ENCODE data around the gene SMIM9.

The SMIM9 gene

GRCh38 chrX:154806837-154807501, 27.5 kb downstream of the SMIM9 start:
- Histone ChIP-seq H3K36me3 (ENCODE audit: control insufficient read depth, insufficient read depth, low read length) (no peaks in the 10 kb centered on the region), H3K4me1 (no peaks in the 10 kb centered on the region), H2AFZ (no peak overlapping the region), H3K27me3 (ENCODE audit: control insufficient read depth, insufficient read depth, low read length) (no peaks in the 10 kb centered on the region), H3K27ac (no peak overlapping the region), H3K4me3 (ENCODE audit: low read depth, low read length) (no peak overlapping the region), H3K9ac (no peak overlapping the region), H3K79me2 (no peaks in the 10 kb centered on the region), H3K9me3 (ENCODE audit: control insufficient read depth, low read length) (no peaks in the 10 kb centered on the region), H3K4me2 (ENCODE audit: low read length) (no peak overlapping the region)
- TF ChIP-seq CTCF (IDR thresholded peaks at IDR 0.05): no peak

GRCh38 chrX:154805696-154806091, 28.8 kb downstream of the SMIM9 start:
- H3K4me3 ChIP-seq (ENCODE audit: low read depth, low read length): peak overlapping the region; percentile 66
- H3K9me3 ChIP-seq (ENCODE audit: control insufficient read depth, low read length): no peaks in the 10 kb centered on the region
- no peaks in the 10 kb centered on the region for H3K4me1 ChIP-seq
- H3K27me3 ChIP-seq (ENCODE audit: control insufficient read depth, insufficient read depth, low read length): no peaks in the 10 kb centered on the region
- TF ChIP-seq CTCF (IDR thresholded peaks at IDR 0.05): no peak
- H3K9ac ChIP-seq: no peak overlapping the region
- H3K27ac ChIP-seq: peak overlapping the region; percentile 66
- peak overlapping the region; percentile 69 for H3K4me2 ChIP-seq (ENCODE audit: low read length)
- no peaks in the 10 kb centered on the region for H3K79me2 ChIP-seq
- H3K36me3 ChIP-seq (ENCODE audit: control insufficient read depth, insufficient read depth, low read length): no peaks in the 10 kb centered on the region
- H2AFZ ChIP-seq: peak overlapping the region; percentile 94

GRCh38 chrX:154804957-154805695, 29.3 kb downstream of the SMIM9 start, which contains the start of gene MPP1:
Gene MPP1 (minus strand): TSS chrX:154805485. CDS start chrX:154805373, 112 bp downstream.
- peak within 1 kb of the TSS; percentile 82 for H3K4me2 ChIP-seq (ENCODE audit: low read length)
- no peak within 1 kb of the TSS for H3K9ac ChIP-seq
- peak within 1 kb of the TSS; percentile 66 for H3K4me3 ChIP-seq (ENCODE audit: low read depth, low read length)
- no peaks in the 10 kb centered on the region for H3K36me3 ChIP-seq (ENCODE audit: control insufficient read depth, insufficient read depth, low read length)
- no peaks in the 10 kb centered on the region for H3K9me3 ChIP-seq (ENCODE audit: control insufficient read depth, low read length)
- peak within 1 kb of the TSS; percentile 94 for H2AFZ ChIP-seq
- H3K4me1 ChIP-seq: no peaks in the 10 kb centered on the region
- no peaks in the 10 kb centered on the region for H3K27me3 ChIP-seq (ENCODE audit: control insufficient read depth, insufficient read depth, low read length)
- no peak for TF ChIP-seq CTCF (IDR thresholded peaks at IDR 0.05)
- H3K27ac ChIP-seq: peak within 1 kb of the TSS; percentile 66
- H3K79me2 ChIP-seq: no peaks in the 10 kb centered on the region

GRCh38 chrX:154804261-154804956, 30.1 kb downstream of the SMIM9 start:
- no peak overlapping the region for H3K9ac ChIP-seq
- no peaks in the 10 kb centered on the region for H3K4me1 ChIP-seq
- H3K4me2 ChIP-seq (ENCODE audit: low read length): peak overlapping the region; percentile 82
- H2AFZ ChIP-seq: peak overlapping the region; percentile 94
- TF ChIP-seq CTCF (IDR thresholded peaks at IDR 0.05): no peak
- no peaks in the 10 kb centered on the region for H3K79me2 ChIP-seq
- no peaks in the 10 kb centered on the region for H3K36me3 ChIP-seq (ENCODE audit: control insufficient read depth, insufficient read depth, low read length)
- H3K27ac ChIP-seq: peak overlapping the region; percentile 65
- no peaks in the 10 kb centered on the region for H3K9me3 ChIP-seq (ENCODE audit: control insufficient read depth, low read length)
- H3K27me3 ChIP-seq (ENCODE audit: control insufficient read depth, insufficient read depth, low read length): no peaks in the 10 kb centered on the region
- peak overlapping the region; percentile 66 for H3K4me3 ChIP-seq (ENCODE audit: low read depth, low read length)
